ENCODE data around the gene SFXN5.

The SFXN5 gene

GRCh38 chr2:73023497-73023896 lies 48.0 kb downstream of the SFXN5 start:
- intact Hi-C loops (cut with DNase I; ENCODE audit: low total_unique reads): no loop called here
- no peak for TF ChIP-seq CTCF (IDR thresholded peaks at IDR 0.05)
- no peak for DNase-seq
- Histone ChIP-seq H3K27me3 (no peaks in the 10 kb centered on the region), H3K4me1 (peaks cover 0 to 17% (median 1%) of the 10 kb centered on the region in 4 donors), H3K27ac (no peak overlapping the region), H3K36me3 (peaks cover 0 to 23% (median 9%) of the 10 kb centered on the region in 3 donors), H3K9me3 (no peaks in the 10 kb centered on the region), H3K4me3 (no peak overlapping the region)

GRCh38 chr2:73022024-73022568 lies 49.4 kb downstream of the SFXN5 start:
- no peak for DNase-seq
- intact Hi-C loops (cut with DNase I; ENCODE audit: low total_unique reads): no loop called here

DNA sequence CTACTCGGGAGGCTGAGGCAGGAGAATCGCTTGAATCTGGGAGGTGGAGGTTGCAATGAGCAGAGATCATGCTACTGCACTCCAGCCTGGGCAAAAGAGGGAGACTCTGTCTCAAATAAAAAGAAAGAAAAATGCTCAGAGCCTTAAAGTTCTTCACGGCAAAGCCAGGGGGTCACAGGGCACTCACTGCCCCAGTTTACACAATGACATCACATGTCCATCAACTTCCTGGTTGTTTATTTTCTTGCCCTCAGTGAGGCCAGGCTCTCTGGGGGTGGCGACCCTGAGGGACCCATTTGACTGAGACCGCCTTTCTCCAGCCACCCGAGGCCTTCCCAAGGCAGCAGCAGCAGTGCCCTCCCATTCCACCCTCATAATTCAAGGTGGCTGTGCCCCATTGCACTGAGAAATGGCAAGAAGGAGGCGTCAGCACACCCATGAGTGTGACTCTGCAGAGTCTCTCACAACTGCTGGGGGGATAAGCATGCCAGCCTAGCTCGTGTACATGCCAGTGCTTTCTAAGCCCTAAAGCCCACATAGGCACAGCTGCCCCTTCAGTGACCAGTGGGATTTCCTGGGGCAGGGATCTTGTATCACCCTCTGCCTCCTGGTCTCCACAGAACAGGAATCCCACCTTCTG lies 50.0 kb downstream of the SFXN5 start:
- no peak overlapping the region for H3K27ac ChIP-seq
- H3K9me3 ChIP-seq: no peaks in the 10 kb centered on the region
- peaks cover 0 to 15% (median 9%) of the 10 kb centered on the region in 3 donors for H3K36me3 ChIP-seq
- DNase-seq: no peak
- intact Hi-C loops (cut with DNase I; ENCODE audit: low total_unique reads): no loop called here
- no peaks in the 10 kb centered on the region for H3K27me3 ChIP-seq
- H3K4me1 ChIP-seq: peaks cover 0 to 17% (median 1%) of the 10 kb centered on the region in 4 donors
- no peak overlapping the region for H3K4me3 ChIP-seq
- no peak for TF ChIP-seq CTCF (IDR thresholded peaks at IDR 0.05)

More at GRCh38 chr2:73022024-73022568, 49.4 kb downstream of the SFXN5 start:
- TF ChIP-seq CTCF (IDR thresholded peaks at IDR 0.05): no peak
- H3K36me3 ChIP-seq: peaks cover 0 to 15% (median 9%) of the 10 kb centered on the region in 3 donors
- H3K4me1 ChIP-seq: peaks cover 0 to 17% (median 1%) of the 10 kb centered on the region in 4 donors
- no peak overlapping the region for H3K27ac ChIP-seq
- H3K27me3 ChIP-seq: no peaks in the 10 kb centered on the region
- no peaks in the 10 kb centered on the region for H3K9me3 ChIP-seq
- H3K4me3 ChIP-seq: no peak overlapping the region

DNA sequence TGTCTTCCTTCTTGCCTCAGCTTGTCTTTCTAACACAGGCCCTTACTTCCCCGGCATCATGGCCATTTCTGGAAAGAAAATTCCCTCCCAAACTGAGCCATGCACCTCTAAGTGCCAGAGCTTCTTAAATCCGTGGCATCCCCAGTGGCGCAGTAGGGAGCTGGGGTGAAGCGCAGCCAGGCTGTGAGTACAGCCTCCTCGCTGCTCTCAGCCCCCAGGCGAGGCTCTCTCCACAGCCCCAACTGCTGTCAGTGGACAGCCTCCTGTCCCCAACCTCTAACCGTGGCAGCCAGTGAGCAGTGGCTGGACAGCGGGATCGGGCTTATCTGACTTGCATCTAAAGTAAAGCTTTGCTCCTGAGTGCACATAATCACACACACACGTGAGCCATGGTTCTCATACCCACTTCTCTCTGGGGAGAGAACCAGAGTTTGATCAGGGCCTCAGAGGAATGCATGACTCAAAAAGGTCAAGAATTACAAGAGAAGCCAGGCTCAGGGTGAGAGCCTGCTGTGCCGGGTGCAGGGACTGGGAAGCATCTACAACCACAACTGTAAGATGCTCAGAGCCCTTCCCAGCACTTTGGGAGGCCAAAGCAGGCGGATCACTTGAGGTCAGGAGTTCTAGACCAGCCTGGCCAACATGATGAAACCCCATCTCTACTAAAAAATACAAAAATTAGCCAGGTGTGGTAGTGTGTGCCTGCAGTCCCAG lies 50.7 kb downstream of the SFXN5 start:
- Histone ChIP-seq H3K27me3 (no peaks in the 10 kb centered on the region), H3K4me1 (peaks cover 0 to 17% (median 1%) of the 10 kb centered on the region in 4 donors), H3K36me3 (peaks cover 0 to 15% (median 9%) of the 10 kb centered on the region in 3 donors), H3K4me3 (no peak overlapping the region), H3K9me3 (no peaks in the 10 kb centered on the region), H3K27ac (no peak overlapping the region)
- no peak for TF ChIP-seq CTCF (IDR thresholded peaks at IDR 0.05)
- no peak for DNase-seq
- intact Hi-C loops (cut with DNase I; ENCODE audit: low total_unique reads): no loop called here

DNA sequence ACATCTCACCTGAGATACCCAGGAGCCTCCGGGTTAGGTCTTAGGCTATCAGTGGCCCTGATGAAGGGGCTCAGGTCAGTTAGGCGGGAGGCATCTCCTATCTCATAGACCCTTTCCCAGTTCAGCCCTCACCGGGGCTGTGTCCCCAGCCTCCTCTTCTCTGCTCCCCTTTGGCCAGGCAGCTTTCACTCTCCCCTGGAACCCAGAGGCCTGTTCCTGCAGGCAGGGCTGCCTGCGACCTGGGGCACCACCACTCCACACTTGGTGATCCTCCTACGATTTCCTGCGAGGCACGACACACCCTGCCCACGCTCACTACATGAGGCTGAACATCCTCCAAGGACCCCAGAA lies 51.2 kb downstream of the SFXN5 start:
- intact Hi-C loops (cut with DNase I; ENCODE audit: low total_unique reads): no loop called here
- Histone ChIP-seq H3K27me3 (no peaks in the 10 kb centered on the region), H3K4me1 (peaks cover 0 to 17% (median 1%) of the 10 kb centered on the region in 4 donors), H3K36me3 (peaks cover 0 to 15% (median 9%) of the 10 kb centered on the region in 3 donors), H3K4me3 (no peak overlapping the region), H3K27ac (no peak overlapping the region), H3K9me3 (no peaks in the 10 kb centered on the region)
- no peak for DNase-seq
- TF ChIP-seq CTCF (IDR thresholded peaks at IDR 0.05): no peak
